HG03066 (cell line): Measurements from ENCODE around the gene CLIP3.
"Not testable (repeated sequence)": the region's sequence is repeated elsewhere in the genome, so short reads cannot be mapped to it uniquely, and the experiment has no call there.

Experiments
- ATAC-seq: cut with Tn5 transposase; IDR thresholded peaks from one replicate; pipeline ENCODE4 v1.9.1; 2021; ENCODE audit warnings: low read depth; ENCODE audit not compliant: unreplicated experiment

CLIP3 gene

DNA sequence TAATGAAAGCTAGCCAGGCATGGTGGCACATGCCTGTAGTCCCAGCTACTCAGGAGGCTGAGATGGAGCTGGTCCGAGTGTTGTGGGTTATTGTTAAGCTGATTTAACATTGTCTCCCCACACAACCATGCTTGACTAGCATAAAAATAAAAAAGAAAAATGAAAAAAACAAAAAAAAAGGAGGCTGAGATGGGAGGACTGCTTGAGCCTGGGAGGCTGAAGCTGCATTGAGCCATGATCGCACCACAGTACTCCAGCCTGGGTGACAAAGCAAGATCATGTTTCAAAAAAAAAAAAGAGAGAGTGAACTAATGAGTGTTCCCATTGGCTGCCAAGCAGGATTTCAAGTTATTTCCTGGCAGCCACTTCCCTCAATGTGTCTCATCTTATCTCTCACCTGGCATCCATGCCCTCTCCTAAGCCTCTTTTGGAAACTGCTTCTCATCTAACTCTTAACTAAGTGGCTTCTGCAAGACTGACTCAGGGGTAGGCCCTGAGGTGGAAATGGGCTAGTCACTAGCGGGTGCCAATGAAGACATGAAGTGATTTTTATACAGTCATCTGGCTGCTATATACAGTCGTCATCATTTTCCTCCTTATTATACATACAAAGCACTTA is 16.5 kb upstream of the CLIP3 start:
- ATAC-seq = no peak

DNA sequence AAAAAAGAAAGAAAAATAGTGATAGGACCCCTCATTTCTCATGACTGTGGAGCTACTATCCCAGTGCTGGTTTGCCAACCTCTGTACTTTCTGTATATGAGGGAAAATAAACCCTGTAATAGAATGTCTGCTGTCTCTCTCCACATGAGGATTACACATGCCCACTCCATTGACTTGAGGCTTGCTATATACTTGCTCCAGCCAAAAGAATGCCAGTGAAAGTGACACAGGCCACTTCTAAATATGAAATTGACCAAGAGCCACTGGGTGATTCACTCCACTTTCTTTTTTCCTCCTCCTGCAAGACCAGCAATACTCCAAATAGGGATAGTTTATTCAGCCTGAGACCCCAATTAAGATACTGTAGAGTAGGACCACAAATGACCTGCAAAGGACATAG is 15.2 kb upstream of the CLIP3 start:
- no peak for ATAC-seq

GRCh38 chr19:36046443-36047050 is 13.9 kb upstream of the CLIP3 start:
- no peak for ATAC-seq

GRCh38 chr19:36043952-36044351 is 11.3 kb upstream of the CLIP3 start:
- no peak for ATAC-seq

DNA sequence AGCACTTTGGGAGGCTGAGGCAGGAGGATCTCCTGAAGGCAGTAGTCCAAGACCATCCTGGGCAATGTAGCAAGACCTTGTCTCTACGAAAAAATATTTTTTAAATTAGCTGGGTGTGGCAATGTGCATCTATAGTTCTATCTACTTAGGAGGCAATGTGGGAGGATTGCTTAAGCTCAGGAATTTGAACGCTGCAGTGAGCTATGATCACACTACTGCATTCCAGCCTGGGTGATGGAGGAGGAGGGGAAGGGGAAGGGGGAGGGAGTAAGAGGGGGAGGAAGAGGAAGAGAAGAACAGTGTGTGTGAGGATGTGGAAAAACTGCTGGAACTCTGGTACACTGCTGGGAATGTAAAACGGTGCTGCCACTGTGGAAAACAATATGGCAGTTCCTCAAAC is 9.2 kb upstream of the CLIP3 start:
- no peak for ATAC-seq

GRCh38 chr19:36041092-36041491 is 8.4 kb upstream of the CLIP3 start:
- not testable (repeated sequence) for ATAC-seq

GRCh38 chr19:36040495-36040894 is 7.8 kb upstream of the CLIP3 start:
- ATAC-seq = no peak

- ATAC-seq = no peak
Observed at GRCh38 chr19:36031308-36031707, 1.4 kb downstream of the CLIP3 start.

GRCh38 chr19:36030264-36031148 is 2.2 kb downstream of the CLIP3 start:
- ATAC-seq = no peak

GRCh38 chr19:36028313-36029041 is 4.2 kb downstream of the CLIP3 start:
- ATAC-seq = no peak

GRCh38 chr19:36027696-36028095 is 5.0 kb downstream of the CLIP3 start:
- ATAC-seq = no peak

DNA sequence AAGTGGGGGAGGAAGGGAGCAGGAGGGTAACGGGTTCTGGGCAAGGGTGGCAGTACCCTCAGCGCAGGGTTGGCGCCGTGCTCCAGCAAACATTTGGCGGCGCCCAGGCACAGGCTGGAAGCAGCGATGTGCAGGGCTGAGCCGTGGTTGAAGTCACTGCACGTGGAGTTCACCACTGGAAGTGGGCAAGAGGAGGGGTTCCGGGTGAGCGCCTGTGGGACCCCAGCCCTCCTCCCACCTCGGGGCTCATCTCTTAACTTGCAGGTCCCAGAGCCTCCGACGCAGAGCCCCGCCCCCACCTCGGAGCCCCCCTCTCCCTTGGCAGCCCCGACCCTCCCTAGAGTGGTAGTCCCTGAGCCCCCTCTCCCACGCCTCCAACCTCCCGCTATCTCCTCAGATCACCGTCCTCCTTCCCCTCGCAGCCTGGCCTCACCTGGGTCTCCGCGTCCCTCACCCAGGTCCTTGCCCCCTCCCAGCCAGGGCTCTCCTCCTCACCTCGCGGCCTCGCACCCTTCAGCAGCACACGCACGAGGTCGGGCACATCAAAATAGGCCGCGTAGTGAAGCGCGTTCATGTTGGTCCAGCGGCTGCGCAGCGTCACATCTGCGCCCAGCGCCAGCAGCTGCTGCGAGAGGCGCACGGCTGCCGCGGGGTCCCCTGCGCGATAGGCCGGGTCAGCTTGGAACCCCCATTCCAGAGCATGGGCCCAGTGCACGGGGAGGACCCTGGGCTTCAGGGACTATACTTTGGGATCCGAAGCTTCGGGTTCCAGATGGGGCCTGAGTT is 6.4 kb downstream of the CLIP3 start:
- no peak for ATAC-seq

- ATAC-seq = no peak
Observed at GRCh38 chr19:36025541-36025940, 7.1 kb downstream of the CLIP3 start.

DNA sequence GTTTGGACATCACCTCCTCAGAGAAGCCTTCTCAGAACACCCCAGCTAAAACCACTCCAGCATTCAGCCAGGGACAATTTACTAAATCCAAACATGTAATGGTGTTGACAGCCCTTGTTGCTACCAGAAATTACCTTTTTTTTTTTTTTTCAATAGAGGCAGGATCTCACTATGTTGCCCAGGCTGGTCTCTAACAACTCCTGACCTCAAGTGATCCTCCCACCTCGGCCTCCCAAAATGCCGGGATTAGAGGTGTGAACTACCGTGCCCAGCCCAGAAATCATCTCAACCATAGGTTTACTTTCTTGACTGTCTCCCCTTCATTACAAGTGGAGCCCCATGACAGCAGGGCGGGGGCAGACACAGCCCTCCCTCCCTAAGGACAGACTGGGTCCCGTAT is 9.2 kb downstream of the CLIP3 start:
- ATAC-seq = no peak

DNA sequence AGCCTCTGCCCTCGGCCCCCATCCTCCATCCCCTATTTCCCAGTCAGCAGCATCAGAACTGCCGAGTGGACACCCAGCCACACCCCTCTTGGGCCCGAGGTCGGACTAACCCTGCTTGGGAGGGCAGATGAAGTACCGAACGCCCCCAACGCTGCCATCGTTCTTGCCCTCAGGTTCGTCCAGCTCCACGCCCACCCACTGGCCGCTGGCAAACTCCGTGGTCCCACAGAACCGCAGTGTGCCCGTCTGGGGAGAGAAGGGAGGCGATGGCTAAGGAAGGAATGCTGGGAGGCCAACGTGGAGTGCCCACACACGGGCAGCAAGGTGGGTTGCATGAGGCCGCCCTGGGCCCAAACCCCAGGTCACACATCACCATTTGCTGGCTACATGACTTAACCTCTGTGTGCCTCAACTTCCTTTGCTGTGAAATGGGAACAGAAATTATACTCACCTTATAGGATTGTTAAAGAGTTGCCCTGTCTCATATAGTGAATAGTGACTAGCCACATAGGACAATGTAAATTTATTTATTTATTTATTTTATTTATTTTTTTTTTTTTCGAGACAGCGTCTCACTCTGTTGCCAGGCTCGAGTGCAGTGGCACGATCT is 13.5 kb downstream of the CLIP3 start:
- no peak for ATAC-seq

DNA sequence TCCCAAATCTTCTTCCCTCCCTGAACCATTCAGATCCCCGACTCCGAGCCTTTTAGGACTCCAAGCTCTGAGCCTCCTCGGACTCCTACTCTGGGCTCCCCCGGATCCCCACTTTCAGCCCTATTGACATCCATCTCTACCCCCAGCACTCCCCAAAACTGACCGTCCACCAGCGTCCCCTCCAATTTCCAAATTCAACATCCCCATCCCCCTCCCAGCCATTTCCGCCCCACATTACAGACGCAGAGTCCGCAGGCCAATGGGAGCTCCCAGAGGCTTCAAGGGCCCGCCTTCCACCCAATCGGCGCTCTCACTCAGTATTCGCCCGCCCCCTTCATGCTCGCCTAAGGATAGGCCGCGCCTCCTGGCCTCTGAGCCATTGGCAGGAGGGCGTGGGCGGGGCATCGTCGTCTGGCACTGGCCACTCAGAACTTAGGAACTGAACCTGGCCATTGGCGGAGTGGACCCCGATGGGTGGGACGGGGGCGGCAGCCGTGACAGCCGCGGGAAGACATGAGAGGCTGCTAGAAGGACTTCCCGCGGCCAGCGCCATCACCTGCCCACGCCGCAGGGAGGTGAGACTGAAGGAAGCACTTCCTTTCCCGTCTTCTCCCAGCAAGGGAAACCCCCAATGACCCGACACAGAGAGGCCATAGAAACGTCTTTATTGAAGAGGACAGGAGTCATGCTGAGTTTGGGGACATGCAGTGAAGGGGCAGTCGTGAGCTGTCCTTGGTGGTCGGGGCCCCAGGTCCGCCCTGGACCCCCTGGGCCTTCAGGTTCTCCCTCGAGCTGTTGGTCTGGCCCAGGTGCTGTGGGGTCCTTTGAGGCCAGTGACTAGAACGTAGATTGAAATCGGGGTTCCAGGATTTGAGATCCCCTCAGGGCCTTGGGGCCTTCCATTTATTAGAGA is 18.4 kb downstream of the CLIP3 start, which contains the start of gene ALKBH6:
TSS of gene ALKBH6 (minus strand) at position 202 of the 913 bp plus-strand sequence. CDS start 816 bp downstream, outside the sequence.
- peak; percentile 98 for ATAC-seq

DNA sequence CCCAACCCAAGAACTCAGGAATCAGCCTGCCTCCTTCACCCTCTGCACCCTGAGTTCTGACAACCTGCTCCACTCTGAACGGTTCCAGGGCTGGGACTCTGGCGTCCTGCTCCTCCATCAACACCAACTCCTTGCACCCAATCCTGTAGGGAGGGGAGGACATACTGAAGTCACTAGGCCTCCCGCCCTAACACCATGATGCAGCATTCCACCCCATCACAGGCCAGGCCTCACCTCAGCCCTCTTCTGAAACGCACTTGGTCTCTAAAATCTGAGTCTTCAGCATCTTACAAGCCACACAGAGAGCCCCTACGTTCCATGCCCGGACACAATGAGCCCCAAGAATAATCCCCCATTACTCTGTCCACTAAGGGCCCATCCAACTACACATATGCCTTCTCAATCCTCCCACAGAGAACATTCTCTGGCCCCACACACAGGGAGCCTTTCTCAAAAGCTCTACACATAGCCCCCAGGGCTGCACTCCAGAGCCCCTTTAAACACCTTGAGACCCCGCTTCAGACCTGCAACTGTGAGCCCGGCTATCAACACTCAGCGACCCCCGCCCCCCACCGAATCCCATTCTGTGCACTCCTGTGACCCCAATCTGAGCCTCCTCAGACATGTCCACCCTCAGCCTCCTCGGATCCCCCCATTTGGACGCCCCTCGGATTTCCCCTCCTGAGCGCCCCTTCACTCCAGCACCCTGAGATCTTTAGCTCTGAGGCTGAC is 19.2 kb downstream of the CLIP3 start:
- ATAC-seq = no peak

DNA sequence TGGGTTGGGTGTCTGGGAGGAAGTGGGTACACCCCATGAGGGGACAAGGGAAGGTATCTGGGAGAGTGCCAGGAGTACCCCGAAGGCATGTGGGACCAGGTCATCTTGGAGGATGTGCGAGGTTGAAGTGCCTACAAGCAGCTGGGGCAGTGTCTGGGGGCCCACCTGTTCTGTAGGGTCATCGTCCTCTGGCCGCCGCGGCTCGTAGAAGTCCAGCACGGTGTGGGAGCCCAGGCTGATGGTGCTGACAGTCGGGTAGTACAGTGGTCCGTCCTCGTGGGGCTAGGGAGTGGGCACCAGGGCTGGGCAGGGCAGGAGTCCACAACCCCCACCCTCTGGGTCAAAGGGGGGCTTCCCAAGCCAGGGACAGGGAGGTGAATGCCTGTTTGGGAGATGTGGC is 22.3 kb downstream of the CLIP3 start:
- ATAC-seq = no peak
